WTC11 (cell line): Measurements from ENCODE around the gene UBE2J2. TPM values are rescaled to one million over a fixed set of nuclear protein-coding genes. Genes with fewer than 3 reads are reported as not detected.
A peak's percentile ranks its signal among the peaks of the same experiment; 100 is the strongest.

Experiments
- ATAC-seq: fragments of 200-7000 bp; cut with Tn5 transposase; 2 replicates; pipeline ENCODE4 v1.10.0; 2021; ENCODE audit warnings: mild to moderate bottlenecking, moderate library complexity
- CTCF ChIA-PET: fragments of 300-600 bp; sonication (Branson Sonifier 250); formaldehyde crosslinking; loops from one replicate; lab custom pipeline; 2021; ENCODE audit warnings: antibody characterized with exemption; lab: Charles Lee
- POLR2A ChIA-PET: fragments of 350-600 bp; sonication (Branson Sonifier 250); formaldehyde crosslinking; loops from one replicate; lab custom pipeline; 2021; ENCODE audit warnings: antibody characterized with exemption; lab: Charles Lee
- DNase-seq: peaks from one replicate; pipeline ENCODE4 v3.0.0; 2021; ENCODE audit warnings: low spot score
- H3K27ac Mint-ChIP-seq: 2 replicates; pipeline ENCODE4 v1.8.0; 2021; ENCODE audit warnings: mixed read lengths
- H3K27me3 Mint-ChIP-seq: 2 replicates; pipeline ENCODE4 v1.8.0; 2021; ENCODE audit warnings: low read depth, mild to moderate bottlenecking, moderate library complexity, mixed read lengths
- H3K36me3 Mint-ChIP-seq: 2 replicates; pipeline ENCODE4 v1.8.0; 2021; ENCODE audit warnings: mixed read lengths
- H3K4me1 Mint-ChIP-seq: 2 replicates; pipeline ENCODE4 v1.8.0; 2022; ENCODE audit warnings: mixed read lengths
- H3K4me3 Mint-ChIP-seq: 2 replicates; pipeline ENCODE4 v1.8.0; 2021; ENCODE audit warnings: mild to moderate bottlenecking, moderate library complexity, mixed read lengths
- H3K9me3 Mint-ChIP-seq: 2 replicates; pipeline ENCODE4 v1.8.0; 2021; ENCODE audit warnings: mixed read lengths
- ATF1 ChIP-seq: sonication (generic); formaldehyde crosslinking; IDR thresholded peaks from 2 replicates; pipeline ENCODE4 v1.8.1; 2023; ENCODE audit warnings: mild to moderate bottlenecking, moderate library complexity, missing genetic modification reagents
- CBFB ChIP-seq: sonication (generic); formaldehyde crosslinking; IDR thresholded peaks from 2 replicates; pipeline ENCODE4 v1.8.1; 2022; ENCODE audit warnings: mild to moderate bottlenecking, low read depth, missing genetic modification reagents
- ESRRA ChIP-seq: sonication (generic); formaldehyde crosslinking; IDR thresholded peaks from 2 replicates; pipeline ENCODE4 v1.8.1; 2022; ENCODE audit warnings: mild to moderate bottlenecking, missing genetic modification reagents, borderline replicate concordance
- FOXK1 ChIP-seq: sonication (generic); formaldehyde crosslinking; IDR thresholded peaks from 2 replicates; pipeline ENCODE4 v1.8.0; 2022; ENCODE audit warnings: mild to moderate bottlenecking, moderate library complexity, missing genetic modification reagents
- GRHL2 ChIP-seq: fragments of 250-450 bp; sonication (Bioruptor Pico); IDR thresholded peaks from 2 replicates; pipeline ENCODE4 v1.8.0; 2022; ENCODE audit warnings: mild to moderate bottlenecking, moderate library complexity; ENCODE audit not compliant: insufficient replicate concordance, severe bottlenecking
- JUN ChIP-seq: sonication (generic); formaldehyde crosslinking; IDR thresholded peaks from 2 replicates; pipeline ENCODE4 v1.8.0; 2023; ENCODE audit warnings: mild to moderate bottlenecking, missing genetic modification reagents
- NFATC4 ChIP-seq: fragments of 250-450 bp; sonication (Bioruptor Pico); IDR thresholded peaks from 2 replicates; pipeline ENCODE4 v1.9.0; 2021; ENCODE audit warnings: mild to moderate bottlenecking
- NR2C2 ChIP-seq: sonication (generic); formaldehyde crosslinking; IDR thresholded peaks from 2 replicates; pipeline ENCODE4 v1.8.0; 2022; ENCODE audit warnings: mild to moderate bottlenecking, missing genetic modification reagents
- OVOL2 ChIP-seq: fragments of 250-450 bp; sonication (Bioruptor Pico); IDR thresholded peaks from 2 replicates; pipeline ENCODE4 v1.9.0; 2021; ENCODE audit warnings: mild to moderate bottlenecking, borderline replicate concordance
- SOX15 ChIP-seq: fragments of 250-450 bp; sonication (Bioruptor Pico); IDR thresholded peaks from 2 replicates; pipeline ENCODE4 v1.9.0; 2021; ENCODE audit warnings: mild to moderate bottlenecking
- SP1 ChIP-seq: sonication (generic); formaldehyde crosslinking; conservative IDR thresholded peaks from 2 replicates; pipeline ENCODE4 v1.8.1; 2022; ENCODE audit warnings: missing genetic modification reagents
- TEAD4 ChIP-seq: sonication (generic); formaldehyde crosslinking; IDR thresholded peaks from 2 replicates; pipeline ENCODE4 v1.8.0; 2022; ENCODE audit warnings: mild to moderate bottlenecking, missing genetic modification reagents
- TP53 ChIP-seq: sonication (generic); formaldehyde crosslinking; IDR thresholded peaks from 2 replicates; pipeline ENCODE4 v1.8.1; 2023; ENCODE audit warnings: mild to moderate bottlenecking, missing genetic modification reagents
- ZNF121 ChIP-seq: sonication (generic); formaldehyde crosslinking; IDR thresholded peaks from 2 replicates; pipeline ENCODE4 v1.8.0; 2023; ENCODE audit warnings: missing genetic modification reagents
- ZNF138 ChIP-seq: sonication (generic); formaldehyde crosslinking; conservative IDR thresholded peaks from 2 replicates; pipeline ENCODE4 v1.8.1; 2022; ENCODE audit warnings: mild to moderate bottlenecking, moderate library complexity, missing genetic modification reagents
- ZNF232 ChIP-seq: sonication (generic); formaldehyde crosslinking; IDR thresholded peaks from 2 replicates; pipeline ENCODE4 v1.8.0; 2022; ENCODE audit warnings: mild to moderate bottlenecking, missing genetic modification reagents
- ZNF317 ChIP-seq: sonication (generic); formaldehyde crosslinking; IDR thresholded peaks from 2 replicates; pipeline ENCODE4 v1.8.1; 2023; ENCODE audit warnings: low read depth, mild to moderate bottlenecking, moderate library complexity, missing genetic modification reagents, borderline replicate concordance
- ZNF416 ChIP-seq: fragments of 250-450 bp; sonication (Bioruptor Pico); IDR thresholded peaks from 2 replicates; pipeline ENCODE4 v1.9.0; 2021; ENCODE audit warnings: mild to moderate bottlenecking, inconsistent platforms
- ZNF423 ChIP-seq: fragments of 250-450 bp; sonication (Bioruptor Pico); IDR thresholded peaks from 2 replicates; pipeline ENCODE4 v2.1.2; 2022; ENCODE audit warnings: mild to moderate bottlenecking, moderate library complexity
- ZNF671 ChIP-seq: fragments of 250-450 bp; sonication (Bioruptor Pico); IDR thresholded peaks from 2 replicates; pipeline ENCODE4 v1.8.0; 2021; ENCODE audit warnings: mild to moderate bottlenecking
- total RNA-seq: library from RNA; stranded (reverse); gene quantifications from 3 replicates; pipeline ENCODE4 v1.2.3, GENCODE V29; 2021
- TF ChIP-seq, protein P1 (sequence below): sonication (generic); formaldehyde crosslinking; IDR thresholded peaks from 2 replicates; pipeline ENCODE4 v1.8.1; 2022; ENCODE audit warnings: mild to moderate bottlenecking, moderate library complexity, missing genetic modification reagents
- TF ChIP-seq, protein P2 (sequence below): sonication (generic); formaldehyde crosslinking; IDR thresholded peaks from 2 replicates; pipeline ENCODE4 v1.8.0; 2022; ENCODE audit warnings: mild to moderate bottlenecking, missing genetic modification reagents
- TF ChIP-seq, protein P3 (sequence below): sonication (generic); formaldehyde crosslinking; conservative IDR thresholded peaks from 2 replicates; pipeline ENCODE4 v1.8.1; 2022; ENCODE audit warnings: mild to moderate bottlenecking, missing genetic modification reagents
- TF ChIP-seq, protein P4 (sequence below): sonication (generic); formaldehyde crosslinking; IDR thresholded peaks from 2 replicates; pipeline ENCODE4 v1.8.0; 2023; ENCODE audit warnings: mild to moderate bottlenecking, missing genetic modification reagents
- TF ChIP-seq, protein P5 (sequence below): fragments of 250-450 bp; sonication (Bioruptor Pico); conservative IDR thresholded peaks from 2 replicates; pipeline ENCODE4 v1.9.0; 2021; ENCODE audit warnings: mild to moderate bottlenecking
- TF ChIP-seq, protein P6 (sequence below): fragments of 200-600 bp; IDR thresholded peaks from 2 replicates; pipeline ENCODE4 v1.8.0; 2022; ENCODE audit warnings: antibody characterized with exemption

Gene UBE2J2
- total RNA-seq, 1 experiment from 2014 or later, result 72.2 TPM

DNA sequence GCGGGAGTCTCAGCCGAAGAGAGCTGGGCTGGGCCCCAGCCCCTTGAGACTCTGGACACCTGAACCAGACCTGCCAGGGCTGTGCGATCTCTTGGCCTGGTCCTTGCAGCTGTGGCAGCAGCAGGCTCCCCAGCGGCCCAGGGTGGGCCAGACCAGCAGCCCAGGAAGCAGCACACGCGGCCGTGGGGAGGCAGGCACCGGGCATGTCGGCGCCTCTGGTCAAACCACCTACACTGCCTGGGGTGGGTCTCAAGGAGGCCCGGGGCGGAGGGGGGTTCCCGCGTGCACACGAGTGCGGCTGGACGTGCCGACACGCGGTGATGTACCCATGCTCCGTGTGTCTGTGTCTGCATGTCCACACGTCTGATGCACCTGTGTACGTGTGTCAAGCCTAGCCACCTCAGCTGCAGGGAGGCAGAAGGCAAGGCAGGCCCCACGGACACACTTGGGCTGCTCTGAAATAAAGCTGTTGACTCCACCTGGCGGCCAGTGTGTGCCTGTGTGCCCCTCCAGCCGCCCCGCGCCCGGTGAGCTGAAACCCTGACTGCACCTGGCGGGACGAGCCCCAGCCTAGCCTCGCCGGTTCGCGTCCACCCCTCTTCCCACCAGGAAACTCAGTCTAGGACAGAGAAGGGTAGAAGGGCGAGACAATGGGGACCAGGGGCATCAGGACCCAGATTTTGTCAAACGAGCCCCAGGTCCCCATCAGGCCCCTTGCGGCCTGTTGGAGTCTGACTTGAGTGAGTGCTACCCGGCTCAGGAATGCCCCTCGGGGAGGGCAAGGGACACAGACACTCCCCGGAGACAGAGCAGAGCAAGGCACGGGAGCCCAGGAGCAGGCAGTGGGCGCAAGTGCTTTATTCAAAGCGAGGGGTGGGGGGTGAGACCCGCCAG, 18.1 kb upstream of the UBE2J2 start (continued):
- TF ChIP-seq ZNF138 (no peak), ZNF423 (CRISPR knock-in tag) (no peak), JUN (CRISPR knock-in tag) (no peak), FOXK1 (CRISPR knock-in tag) (0 out of 2 replicates have a peak, but pooled peaks have one; percentile 5), CBFB (CRISPR knock-in tag) (no peak), SOX15 (CRISPR knock-in tag) (no peak), ZNF317 (CRISPR knock-in tag) (no peak)
- TF ChIP-seq, protein P1, sequence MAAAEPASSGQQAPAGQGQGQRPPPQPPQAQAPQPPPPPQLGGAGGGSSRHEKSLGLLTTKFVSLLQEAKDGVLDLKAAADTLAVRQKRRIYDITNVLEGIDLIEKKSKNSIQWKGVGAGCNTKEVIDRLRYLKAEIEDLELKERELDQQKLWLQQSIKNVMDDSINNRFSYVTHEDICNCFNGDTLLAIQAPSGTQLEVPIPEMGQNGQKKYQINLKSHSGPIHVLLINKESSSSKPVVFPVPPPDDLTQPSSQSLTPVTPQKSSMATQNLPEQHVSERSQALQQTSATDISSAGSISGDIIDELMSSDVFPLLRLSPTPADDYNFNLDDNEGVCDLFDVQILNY (CRISPR knock-in tag), result no peak
- TF ChIP-seq, protein P2, sequence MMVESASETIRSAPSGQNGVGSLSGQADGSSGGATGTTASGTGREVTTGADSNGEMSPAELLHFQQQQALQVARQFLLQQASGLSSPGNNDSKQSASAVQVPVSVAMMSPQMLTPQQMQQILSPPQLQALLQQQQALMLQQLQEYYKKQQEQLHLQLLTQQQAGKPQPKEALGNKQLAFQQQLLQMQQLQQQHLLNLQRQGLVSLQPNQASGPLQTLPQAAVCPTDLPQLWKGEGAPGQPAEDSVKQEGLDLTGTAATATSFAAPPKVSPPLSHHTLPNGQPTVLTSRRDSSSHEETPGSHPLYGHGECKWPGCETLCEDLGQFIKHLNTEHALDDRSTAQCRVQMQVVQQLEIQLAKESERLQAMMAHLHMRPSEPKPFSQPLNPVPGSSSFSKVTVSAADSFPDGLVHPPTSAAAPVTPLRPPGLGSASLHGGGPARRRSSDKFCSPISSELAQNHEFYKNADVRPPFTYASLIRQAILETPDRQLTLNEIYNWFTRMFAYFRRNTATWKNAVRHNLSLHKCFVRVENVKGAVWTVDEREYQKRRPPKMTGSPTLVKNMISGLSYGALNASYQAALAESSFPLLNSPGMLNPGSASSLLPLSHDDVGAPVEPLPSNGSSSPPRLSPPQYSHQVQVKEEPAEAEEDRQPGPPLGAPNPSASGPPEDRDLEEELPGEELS (CRISPR knock-in tag), result no peak

DNA sequence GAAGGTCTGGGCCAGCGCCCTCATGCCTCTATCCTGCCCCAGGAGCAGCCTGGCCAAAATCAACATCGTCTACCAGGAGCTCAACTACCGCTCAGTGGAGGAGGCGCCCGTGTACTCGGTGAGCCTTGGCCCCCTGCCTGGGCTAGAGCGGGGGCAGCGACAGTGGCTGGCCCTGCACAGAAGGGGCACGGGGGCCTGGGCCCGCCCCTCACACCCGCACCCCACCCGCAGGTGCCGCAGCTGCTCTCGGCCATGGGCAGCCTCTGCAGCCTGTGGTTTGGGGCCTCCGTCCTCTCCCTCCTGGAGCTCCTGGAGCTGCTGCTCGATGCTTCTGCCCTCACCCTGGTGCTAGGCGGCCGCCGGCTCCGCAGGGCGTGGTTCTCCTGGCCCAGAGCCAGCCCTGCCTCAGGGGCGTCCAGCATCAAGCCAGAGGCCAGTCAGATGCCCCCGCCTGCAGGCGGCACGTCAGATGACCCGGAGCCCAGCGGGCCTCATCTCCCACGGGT, 17.4 kb upstream of the UBE2J2 start:
- Mint-ChIP-seq H3K27me3 (no peaks in the 10 kb centered on the region), H3K4me3 (no peak overlapping the region), H3K36me3 (no peaks in the 10 kb centered on the region), H3K27ac (no peak overlapping the region), H3K4me1 (peaks cover 4% of the 10 kb centered on the region; the same call in 1 of the 2 replicates), H3K9me3 (no peaks in the 10 kb centered on the region)
- DNase-seq, result no peak
- no peak for ATAC-seq
- ChIA-PET CTCF (interaction anchor here (0.6 to 4.3 kb wide), 48 partner anchors 8 to 883 kb away, joined by 3 to 81 read pairs (median 5); partner anchors contain the start of genes B3GALT6, C1QTNF12, C1orf159 and PLEKHN1), POLR2A (interaction anchor here (1.1 kb wide), 1 partner anchor 17 kb away, joined by 5 read pairs; the partner anchor contains the start of gene UBE2J2)
- TF ChIP-seq, protein P3, sequence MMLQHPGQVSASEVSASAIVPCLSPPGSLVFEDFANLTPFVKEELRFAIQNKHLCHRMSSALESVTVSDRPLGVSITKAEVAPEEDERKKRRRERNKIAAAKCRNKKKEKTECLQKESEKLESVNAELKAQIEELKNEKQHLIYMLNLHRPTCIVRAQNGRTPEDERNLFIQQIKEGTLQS (CRISPR knock-in tag), result no peak
- no peak for TF ChIP-seq TP53
- TF ChIP-seq SP1 (CRISPR knock-in tag), result no peak
- no peak for TF ChIP-seq TEAD4 (CRISPR knock-in tag)
- TF ChIP-seq GRHL2 (CRISPR knock-in tag), result no peak
- no peak for TF ChIP-seq FOXK1 (CRISPR knock-in tag)
- TF ChIP-seq ZNF232, result no peak
- TF ChIP-seq ZNF416, result no peak
- TF ChIP-seq, protein P4, sequence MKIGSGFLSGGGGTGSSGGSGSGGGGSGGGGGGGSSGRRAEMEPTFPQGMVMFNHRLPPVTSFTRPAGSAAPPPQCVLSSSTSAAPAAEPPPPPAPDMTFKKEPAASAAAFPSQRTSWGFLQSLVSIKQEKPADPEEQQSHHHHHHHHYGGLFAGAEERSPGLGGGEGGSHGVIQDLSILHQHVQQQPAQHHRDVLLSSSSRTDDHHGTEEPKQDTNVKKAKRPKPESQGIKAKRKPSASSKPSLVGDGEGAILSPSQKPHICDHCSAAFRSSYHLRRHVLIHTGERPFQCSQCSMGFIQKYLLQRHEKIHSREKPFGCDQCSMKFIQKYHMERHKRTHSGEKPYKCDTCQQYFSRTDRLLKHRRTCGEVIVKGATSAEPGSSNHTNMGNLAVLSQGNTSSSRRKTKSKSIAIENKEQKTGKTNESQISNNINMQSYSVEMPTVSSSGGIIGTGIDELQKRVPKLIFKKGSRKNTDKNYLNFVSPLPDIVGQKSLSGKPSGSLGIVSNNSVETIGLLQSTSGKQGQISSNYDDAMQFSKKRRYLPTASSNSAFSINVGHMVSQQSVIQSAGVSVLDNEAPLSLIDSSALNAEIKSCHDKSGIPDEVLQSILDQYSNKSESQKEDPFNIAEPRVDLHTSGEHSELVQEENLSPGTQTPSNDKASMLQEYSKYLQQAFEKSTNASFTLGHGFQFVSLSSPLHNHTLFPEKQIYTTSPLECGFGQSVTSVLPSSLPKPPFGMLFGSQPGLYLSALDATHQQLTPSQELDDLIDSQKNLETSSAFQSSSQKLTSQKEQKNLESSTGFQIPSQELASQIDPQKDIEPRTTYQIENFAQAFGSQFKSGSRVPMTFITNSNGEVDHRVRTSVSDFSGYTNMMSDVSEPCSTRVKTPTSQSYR (CRISPR knock-in tag), result no peak
- no peak for TF ChIP-seq NFATC4
- TF ChIP-seq NR2C2, result no peak
- TF ChIP-seq, protein P5, sequence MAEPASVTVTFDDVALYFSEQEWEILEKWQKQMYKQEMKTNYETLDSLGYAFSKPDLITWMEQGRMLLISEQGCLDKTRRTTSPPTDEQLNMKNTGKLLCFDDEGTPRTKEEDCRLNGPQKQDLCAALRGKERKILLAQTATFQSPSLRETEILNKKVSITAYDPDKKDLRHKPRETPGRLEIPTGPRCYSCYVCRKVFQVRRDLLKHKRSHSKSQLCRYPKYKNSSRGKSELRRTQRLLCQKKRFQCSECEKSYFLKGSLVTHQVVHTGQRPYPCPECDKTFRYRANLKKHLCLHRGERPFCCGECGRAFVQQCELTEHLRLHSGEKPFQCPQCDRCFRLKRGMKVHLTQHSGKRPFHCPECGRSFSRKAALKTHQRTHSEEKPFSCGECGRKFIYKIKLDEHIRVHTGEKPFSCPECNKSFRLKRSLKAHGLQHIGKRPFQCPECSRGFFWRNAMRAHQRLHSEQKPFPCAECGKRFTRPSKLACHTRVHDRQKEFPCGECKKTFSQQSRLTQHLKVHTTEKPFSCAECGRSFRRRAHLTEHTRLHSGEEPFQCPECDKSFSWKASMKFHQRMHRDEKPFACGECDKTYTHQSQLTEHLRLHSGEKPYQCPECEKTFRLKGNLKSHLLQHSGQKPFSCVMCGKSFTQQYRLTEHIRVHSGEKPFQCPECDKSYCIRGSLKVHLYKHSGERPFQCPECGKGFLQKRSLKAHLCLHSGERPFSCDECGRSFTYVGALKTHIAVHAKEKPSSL (CRISPR knock-in tag), result no peak
- TF ChIP-seq OVOL2, result no peak
- TF ChIP-seq, protein P6, sequence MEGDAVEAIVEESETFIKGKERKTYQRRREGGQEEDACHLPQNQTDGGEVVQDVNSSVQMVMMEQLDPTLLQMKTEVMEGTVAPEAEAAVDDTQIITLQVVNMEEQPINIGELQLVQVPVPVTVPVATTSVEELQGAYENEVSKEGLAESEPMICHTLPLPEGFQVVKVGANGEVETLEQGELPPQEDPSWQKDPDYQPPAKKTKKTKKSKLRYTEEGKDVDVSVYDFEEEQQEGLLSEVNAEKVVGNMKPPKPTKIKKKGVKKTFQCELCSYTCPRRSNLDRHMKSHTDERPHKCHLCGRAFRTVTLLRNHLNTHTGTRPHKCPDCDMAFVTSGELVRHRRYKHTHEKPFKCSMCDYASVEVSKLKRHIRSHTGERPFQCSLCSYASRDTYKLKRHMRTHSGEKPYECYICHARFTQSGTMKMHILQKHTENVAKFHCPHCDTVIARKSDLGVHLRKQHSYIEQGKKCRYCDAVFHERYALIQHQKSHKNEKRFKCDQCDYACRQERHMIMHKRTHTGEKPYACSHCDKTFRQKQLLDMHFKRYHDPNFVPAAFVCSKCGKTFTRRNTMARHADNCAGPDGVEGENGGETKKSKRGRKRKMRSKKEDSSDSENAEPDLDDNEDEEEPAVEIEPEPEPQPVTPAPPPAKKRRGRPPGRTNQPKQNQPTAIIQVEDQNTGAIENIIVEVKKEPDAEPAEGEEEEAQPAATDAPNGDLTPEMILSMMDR, result no peak
- TF ChIP-seq ATF1 (CRISPR knock-in tag), result no peak
- TF ChIP-seq ESRRA, result no peak
- no peak for TF ChIP-seq ZNF423 (CRISPR knock-in tag)
- no peak for TF ChIP-seq ZNF671 (CRISPR knock-in tag)
- no peak for TF ChIP-seq ZNF121 (CRISPR knock-in tag)
